RWPE2 (cell line): Measurements from ENCODE around the gene DACH1.
A peak's percentile ranks its signal among the peaks of the same experiment; 100 is the strongest.

Experiments
- ATAC-seq: fragments of 200-7000 bp; cut with Tn5 transposase; 3 replicates; pipeline ENCODE4 v1.9.1; 2021; ENCODE audit warnings: low read depth
- DNase-seq: peaks from one replicate; pipeline ENCODE4 v3.0.0-alpha.2; 2020; ENCODE audit warnings: low spot score
- H3K27ac ChIP-seq: fragments of 450-650 bp; 2 replicates; pipeline ENCODE4 v1.5.1; 2017; ENCODE audit warnings: mild to moderate bottlenecking; ENCODE audit not compliant: poor library complexity, severe bottlenecking
- H3K27me3 ChIP-seq: fragments of 250-450 bp; sonication (Bioruptor Pico); 2 replicates; pipeline ENCODE4 v1.5.1; 2021; ENCODE audit warnings: mild to moderate bottlenecking, moderate library complexity; ENCODE audit not compliant: insufficient read depth, poor library complexity, severe bottlenecking
- H3K36me3 ChIP-seq: fragments of 250-450 bp; sonication (Bioruptor Pico); 2 replicates; pipeline ENCODE4 v1.5.1; 2020; ENCODE audit warnings: low read depth, mild to moderate bottlenecking, moderate library complexity
- H3K4me1 ChIP-seq: fragments of 250-450 bp; sonication (Bioruptor Pico); 2 replicates; pipeline ENCODE4 v1.5.1; 2021; ENCODE audit warnings: mild to moderate bottlenecking, moderate library complexity; ENCODE audit not compliant: insufficient read depth, poor library complexity, severe bottlenecking
- H3K4me3 ChIP-seq: fragments of 250-450 bp; sonication (Bioruptor Pico); 2 replicates; pipeline ENCODE4 v1.5.1; 2021; ENCODE audit warnings: mild to moderate bottlenecking, moderate library complexity; ENCODE audit not compliant: severe bottlenecking
- H3K9me3 ChIP-seq: fragments of 250-450 bp; sonication (Bioruptor Pico); 2 replicates; pipeline ENCODE4 v1.5.1; 2021; ENCODE audit warnings: mild to moderate bottlenecking, moderate library complexity; ENCODE audit not compliant: severe bottlenecking
- TF ChIP-seq, protein P1 (sequence below): fragments of 450-650 bp; IDR thresholded peaks from one replicate; pipeline ENCODE4 v1.5.1; 2017; ENCODE audit warnings: mild to moderate bottlenecking, moderate library complexity; ENCODE audit not compliant: poor library complexity, severe bottlenecking

The DACH1 gene

DNA sequence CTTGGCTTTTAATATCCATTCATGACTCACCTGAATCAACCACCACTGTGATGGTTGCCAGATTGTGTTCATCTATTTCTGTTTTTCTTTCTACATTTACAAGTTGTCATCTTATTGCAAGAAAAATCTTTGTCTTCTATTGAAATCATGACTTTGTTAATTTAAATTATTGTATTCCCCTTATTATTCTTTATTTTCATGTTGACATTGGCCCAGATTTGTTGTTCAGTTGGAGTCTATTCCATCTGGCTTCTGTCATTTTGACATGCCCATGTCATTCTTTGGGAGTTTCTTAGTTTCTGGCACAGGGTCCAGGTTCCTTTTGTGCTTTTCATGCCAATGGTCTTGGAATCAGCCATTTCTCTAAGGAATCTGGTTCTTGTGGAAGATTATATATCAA, 19.9 kb upstream of the DACH1 start:
- DNase-seq (no peak), ATAC-seq (no peak)
- Histone ChIP-seq H3K9me3 (no peaks in the 10 kb centered on the region), H3K4me3 (no peak overlapping the region), H3K4me1 (no peaks in the 10 kb centered on the region), H3K27ac (no peak overlapping the region), H3K27me3 (no peaks in the 10 kb centered on the region), H3K36me3 (no peaks in the 10 kb centered on the region)
- TF ChIP-seq, protein P1, sequence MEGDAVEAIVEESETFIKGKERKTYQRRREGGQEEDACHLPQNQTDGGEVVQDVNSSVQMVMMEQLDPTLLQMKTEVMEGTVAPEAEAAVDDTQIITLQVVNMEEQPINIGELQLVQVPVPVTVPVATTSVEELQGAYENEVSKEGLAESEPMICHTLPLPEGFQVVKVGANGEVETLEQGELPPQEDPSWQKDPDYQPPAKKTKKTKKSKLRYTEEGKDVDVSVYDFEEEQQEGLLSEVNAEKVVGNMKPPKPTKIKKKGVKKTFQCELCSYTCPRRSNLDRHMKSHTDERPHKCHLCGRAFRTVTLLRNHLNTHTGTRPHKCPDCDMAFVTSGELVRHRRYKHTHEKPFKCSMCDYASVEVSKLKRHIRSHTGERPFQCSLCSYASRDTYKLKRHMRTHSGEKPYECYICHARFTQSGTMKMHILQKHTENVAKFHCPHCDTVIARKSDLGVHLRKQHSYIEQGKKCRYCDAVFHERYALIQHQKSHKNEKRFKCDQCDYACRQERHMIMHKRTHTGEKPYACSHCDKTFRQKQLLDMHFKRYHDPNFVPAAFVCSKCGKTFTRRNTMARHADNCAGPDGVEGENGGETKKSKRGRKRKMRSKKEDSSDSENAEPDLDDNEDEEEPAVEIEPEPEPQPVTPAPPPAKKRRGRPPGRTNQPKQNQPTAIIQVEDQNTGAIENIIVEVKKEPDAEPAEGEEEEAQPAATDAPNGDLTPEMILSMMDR: no peak

DNA sequence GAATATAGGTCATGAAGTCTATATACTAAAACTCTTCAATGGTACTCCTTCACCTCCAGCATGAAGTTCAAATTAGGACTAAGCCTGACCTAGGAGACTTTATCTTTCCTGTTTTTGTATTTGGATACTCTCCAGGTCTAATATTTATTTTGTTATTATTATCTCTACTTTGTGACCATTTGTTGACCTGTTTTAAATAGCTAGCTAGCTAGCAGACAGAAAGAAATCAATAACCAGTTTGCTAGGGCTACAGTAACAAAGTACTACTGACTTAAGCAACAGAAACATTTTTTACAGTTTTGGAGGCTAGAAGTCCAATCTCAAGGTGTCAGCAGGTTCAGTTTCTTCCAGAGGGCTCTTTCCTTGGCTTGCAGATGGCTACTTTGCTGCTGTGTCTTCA, 15.1 kb upstream of the DACH1 start:
- Histone ChIP-seq H3K4me1 (no peaks in the 10 kb centered on the region), H3K36me3 (no peaks in the 10 kb centered on the region), H3K4me3 (no peak overlapping the region), H3K27ac (no peak overlapping the region), H3K9me3 (no peaks in the 10 kb centered on the region), H3K27me3 (no peaks in the 10 kb centered on the region)
- TF ChIP-seq, protein P1: no peak
- no peak for ATAC-seq
- DNase-seq: no peak

DNA sequence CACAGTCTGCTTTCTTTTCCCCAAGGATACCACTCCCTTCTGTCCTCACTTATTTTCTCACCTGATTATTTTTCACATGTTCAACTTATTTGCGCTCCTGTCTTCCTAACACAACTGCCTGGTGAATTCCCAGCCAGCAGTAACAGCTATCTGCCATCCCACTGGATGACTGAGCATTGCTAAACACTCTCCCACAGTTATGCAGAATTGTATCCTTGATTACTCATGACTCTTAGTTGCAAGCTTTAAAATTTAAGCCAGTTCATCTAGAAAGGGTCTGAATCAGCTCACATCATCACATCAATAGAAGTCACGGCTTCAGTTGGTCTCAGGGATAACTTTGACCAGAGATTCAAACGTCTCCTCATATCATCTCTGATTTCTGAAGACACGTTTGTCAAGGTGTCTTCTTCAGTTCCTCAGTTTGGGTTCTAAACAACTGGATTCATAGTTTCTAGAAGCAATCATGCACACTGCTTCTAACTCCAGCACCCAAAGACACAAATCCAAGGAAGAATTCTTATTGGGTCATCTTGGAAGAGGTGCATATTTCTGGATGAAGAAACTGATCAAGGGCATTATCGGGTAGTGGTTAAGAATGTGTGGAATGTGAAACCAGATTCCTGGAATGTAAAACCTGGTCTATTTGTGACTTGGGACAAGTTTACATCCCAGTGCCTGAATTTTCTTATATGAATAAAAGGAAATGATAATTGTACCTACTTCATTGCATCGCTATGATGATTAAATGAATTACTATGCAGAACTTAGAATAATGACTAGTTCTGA, 13.9 kb upstream of the DACH1 start:
- Histone ChIP-seq H3K9me3 (no peaks in the 10 kb centered on the region), H3K27ac (no peak overlapping the region), H3K36me3 (no peaks in the 10 kb centered on the region), H3K4me1 (no peaks in the 10 kb centered on the region), H3K27me3 (no peaks in the 10 kb centered on the region), H3K4me3 (no peak overlapping the region)
- ATAC-seq: peak; percentile 31; the same call in 1 of the 3 replicates
- TF ChIP-seq, protein P1: no peak
- DNase-seq: no peak

DNA sequence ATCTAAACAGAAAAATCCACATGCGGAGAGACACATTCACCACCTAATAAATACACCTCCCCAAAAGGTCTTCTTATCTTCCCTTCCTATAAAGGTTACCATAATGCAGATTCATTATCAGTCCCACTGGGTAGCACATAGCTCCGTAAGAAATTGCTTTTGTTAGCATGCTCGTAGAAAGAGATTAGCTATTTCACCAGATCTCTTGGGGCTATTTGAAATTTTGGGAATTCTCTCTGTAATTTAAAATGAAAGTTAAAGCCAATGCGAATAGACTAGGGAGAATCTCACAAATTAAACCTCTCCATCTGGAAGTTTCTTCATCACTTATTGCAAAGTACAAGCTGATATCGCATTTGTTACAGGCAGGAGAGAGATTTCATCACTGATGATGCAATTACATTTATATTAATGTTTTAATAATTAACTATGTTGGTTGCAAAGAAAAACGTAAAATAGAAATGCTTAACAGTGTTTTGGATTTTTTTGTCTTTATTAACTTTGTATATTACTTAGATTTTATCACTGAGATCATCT, 12.9 kb upstream of the DACH1 start:
- Histone ChIP-seq H3K27me3 (peaks cover 3% of the 10 kb centered on the region), H3K4me3 (no peak overlapping the region), H3K4me1 (no peaks in the 10 kb centered on the region), H3K27ac (no peak overlapping the region), H3K9me3 (no peaks in the 10 kb centered on the region), H3K36me3 (no peaks in the 10 kb centered on the region)
- no peak for DNase-seq
- TF ChIP-seq, protein P1: peak; percentile 2
- no peak for ATAC-seq

DNA sequence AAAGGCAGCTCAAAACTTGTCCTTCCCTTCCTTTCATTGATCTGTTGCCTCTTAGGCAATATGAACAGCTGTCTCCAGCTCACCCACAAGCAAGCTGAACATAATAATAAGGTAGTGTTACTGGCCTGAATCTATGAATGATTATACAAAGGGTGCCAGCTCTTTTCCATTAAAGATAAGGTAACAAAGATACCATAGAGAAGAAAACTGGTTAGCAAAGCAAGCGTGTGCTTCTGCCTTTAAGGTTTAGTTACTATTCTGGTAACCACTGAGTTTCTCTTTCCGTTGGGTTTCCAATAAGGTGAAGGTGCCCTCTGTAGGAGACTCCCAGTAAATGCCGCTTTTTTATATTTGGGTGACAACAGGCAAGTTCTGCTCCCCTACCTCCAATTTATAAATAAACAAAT, 12.1 kb upstream of the DACH1 start:
- no peak overlapping the region for H3K27ac ChIP-seq
- ATAC-seq: peak; percentile 62; the same call in 2 of the 3 replicates
- TF ChIP-seq, protein P1: peak; percentile 67

More for the DNA sequence above, 12.1 kb upstream of the DACH1 start:
- Histone ChIP-seq H3K9me3 (no peaks in the 10 kb centered on the region), H3K27me3 (peaks cover 5% of the 10 kb centered on the region), H3K36me3 (no peaks in the 10 kb centered on the region), H3K4me1 (no peaks in the 10 kb centered on the region), H3K4me3 (no peak overlapping the region)
- DNase-seq: no peak
